Measurements from ENCODE around the gene SMIM8.

DNA sequence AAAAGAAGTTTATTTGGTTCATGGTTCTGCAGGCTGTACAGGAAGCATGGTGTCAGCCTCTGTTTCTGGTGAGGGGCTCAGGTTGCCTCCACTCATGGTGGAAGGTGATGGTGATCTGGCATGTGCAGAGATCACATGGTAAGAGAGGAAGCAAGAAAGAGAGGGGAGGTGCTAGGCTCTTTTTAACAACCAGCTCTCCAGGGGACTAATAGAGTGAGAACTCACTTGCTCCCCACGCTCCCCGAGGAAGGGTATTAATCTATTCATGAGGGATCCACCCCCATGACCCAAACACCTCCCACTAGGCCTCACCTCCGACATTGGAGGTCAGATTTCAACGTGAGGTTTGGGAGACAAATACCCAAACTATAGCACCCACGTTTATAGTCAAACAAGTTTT, 10.6 kb downstream of the SMIM8 start:
- TF ChIP-seq, protein P1, sequence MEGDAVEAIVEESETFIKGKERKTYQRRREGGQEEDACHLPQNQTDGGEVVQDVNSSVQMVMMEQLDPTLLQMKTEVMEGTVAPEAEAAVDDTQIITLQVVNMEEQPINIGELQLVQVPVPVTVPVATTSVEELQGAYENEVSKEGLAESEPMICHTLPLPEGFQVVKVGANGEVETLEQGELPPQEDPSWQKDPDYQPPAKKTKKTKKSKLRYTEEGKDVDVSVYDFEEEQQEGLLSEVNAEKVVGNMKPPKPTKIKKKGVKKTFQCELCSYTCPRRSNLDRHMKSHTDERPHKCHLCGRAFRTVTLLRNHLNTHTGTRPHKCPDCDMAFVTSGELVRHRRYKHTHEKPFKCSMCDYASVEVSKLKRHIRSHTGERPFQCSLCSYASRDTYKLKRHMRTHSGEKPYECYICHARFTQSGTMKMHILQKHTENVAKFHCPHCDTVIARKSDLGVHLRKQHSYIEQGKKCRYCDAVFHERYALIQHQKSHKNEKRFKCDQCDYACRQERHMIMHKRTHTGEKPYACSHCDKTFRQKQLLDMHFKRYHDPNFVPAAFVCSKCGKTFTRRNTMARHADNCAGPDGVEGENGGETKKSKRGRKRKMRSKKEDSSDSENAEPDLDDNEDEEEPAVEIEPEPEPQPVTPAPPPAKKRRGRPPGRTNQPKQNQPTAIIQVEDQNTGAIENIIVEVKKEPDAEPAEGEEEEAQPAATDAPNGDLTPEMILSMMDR (IDR thresholded peaks at IDR 0.05) = no peak
- TF ChIP-seq POLR2A (IDR thresholded peaks at IDR 0.05; ENCODE audit: low read depth) (no peak), EP300 (IDR thresholded peaks at IDR 0.05) (no peak)

Data from esophagus muscularis mucosa (tissue), 4 donors.